ENCODE results near the gene GNL3L. TPM values are rescaled to one million over a fixed set of nuclear protein-coding genes. Genes with fewer than 3 reads are reported as not detected.

The GNL3L gene
- total and polyA plus RNA-seq, 2 donors (not counting 3 experiments of a cell fraction or from before 2014, with no cell fraction given): 20.3 to 48.0 TPM

DNA sequence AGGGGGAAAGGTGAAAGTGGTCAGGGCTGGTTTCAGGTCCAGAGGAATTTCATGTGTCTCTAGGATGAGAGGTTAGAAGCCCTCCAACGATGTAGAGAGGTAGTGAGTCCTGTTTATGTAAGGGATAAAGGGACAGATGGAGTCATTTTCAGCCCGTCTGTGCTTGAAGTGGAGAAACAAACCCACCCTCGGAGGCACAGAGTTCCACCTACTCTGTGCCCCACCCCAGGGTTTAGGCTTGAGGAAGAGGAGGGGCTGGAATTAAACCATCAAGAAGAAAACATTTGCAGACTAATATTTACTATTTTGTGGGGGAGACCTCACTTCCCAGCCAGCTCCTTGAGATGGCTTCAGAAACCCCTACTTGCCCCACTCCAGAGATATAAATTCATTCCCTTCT, 868 bp upstream of the GNL3L start:
- FAIRE-seq (no peak), DNase-seq (ENCODE audit: low read depth, low spot score) (no peak)
- Histone ChIP-seq H3K27me3 (ENCODE audit: control insufficient read depth in 2 of 2, insufficient read depth in 2 of 2, low read length in 2 of 2) (no peaks in the 10 kb centered on the region), H3K4me3 (replicated peaks in 1 of 3; ENCODE audit: insufficient read depth in 1 of 3, low read depth in 1 of 3, low read length in 3 of 3) (peak overlapping the region in 1 of 3 experiments; percentile 57), H3K4me1 (ENCODE audit: control insufficient read depth, extremely low read depth, insufficient read depth, low read length) (peaks cover 10% of the 10 kb centered on the region), H3K36me3 (ENCODE audit: control insufficient read depth in 2 of 2, extremely low read depth in 1 of 2, insufficient read depth in 2 of 2, low read length in 2 of 2) (no peaks in the 10 kb centered on the region), H3K79me2 (ENCODE audit: control insufficient read depth, insufficient read depth, low read length) (peaks cover 35% of the 10 kb centered on the region), H3K27ac (ENCODE audit: insufficient read depth, low read depth, low read length) (peak overlapping the region; percentile 73), H4K20me1 (replicated peaks; ENCODE audit: control insufficient read depth, extremely low read depth, insufficient read depth, low read length) (no peaks in the 10 kb centered on the region), H2AFZ (ENCODE audit: low read depth, low read length) (peak overlapping the region; percentile 64), H3K9me3 (replicated peaks; ENCODE audit: control insufficient read depth, insufficient read depth, low read length) (peaks cover 2% of the 10 kb centered on the region), H3K4me2 (ENCODE audit: insufficient read depth, low read length) (peak overlapping the region; percentile 1), H3K9ac (replicated peaks; ENCODE audit: extremely low read depth, insufficient read depth, low read length) (no peak overlapping the region), H3K9me1 (replicated peaks; ENCODE audit: control insufficient read depth, extremely low read depth, insufficient read depth, low read length) (no peaks in the 10 kb centered on the region)
- BruUV-seq (replicated peaks): no TSS peak
- intact Hi-C loops (cut with micrococcal nuclease): loop anchor here (1.0 kb wide), 2 partner anchors 20 to 47 kb away; no protein-coding TSS in a partner anchor
- POLR2A ChIA-PET: no interaction called here
- TF ChIP-seq, protein P1, sequence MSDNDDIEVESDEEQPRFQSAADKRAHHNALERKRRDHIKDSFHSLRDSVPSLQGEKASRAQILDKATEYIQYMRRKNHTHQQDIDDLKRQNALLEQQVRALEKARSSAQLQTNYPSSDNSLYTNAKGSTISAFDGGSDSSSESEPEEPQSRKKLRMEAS (IDR thresholded peaks at IDR 0.05; ENCODE audit: insufficient read depth, insufficient read length): no peak
- TF ChIP-seq FOS (IDR thresholded peaks at IDR 0.05; ENCODE audit: borderline replicate concordance, insufficient read depth, low read length) (no peak), GATA2 (IDR thresholded peaks at IDR 0.05; ENCODE audit: insufficient read depth, insufficient read length, low read depth, low read length) (no peak), POLR2AphosphoS5 (IDR thresholded peaks at IDR 0.05; ENCODE audit: insufficient read depth, low read depth, low read length) (no peak), EZH2 (IDR thresholded peaks at IDR 0.05; ENCODE audit: borderline replicate concordance, low read depth, low read length, severe bottlenecking) (no peak), MYC (IDR thresholded peaks at IDR 0.05; ENCODE audit: low read depth, low read length) (no peak), JUN (IDR thresholded peaks at IDR 0.05; ENCODE audit: borderline replicate concordance, insufficient read depth, insufficient read length, low read depth) (no peak), POLR2A (IDR thresholded peaks at IDR 0.05; ENCODE audit: low read depth, low read length) (no peak)
- TF ChIP-seq, protein P2, sequence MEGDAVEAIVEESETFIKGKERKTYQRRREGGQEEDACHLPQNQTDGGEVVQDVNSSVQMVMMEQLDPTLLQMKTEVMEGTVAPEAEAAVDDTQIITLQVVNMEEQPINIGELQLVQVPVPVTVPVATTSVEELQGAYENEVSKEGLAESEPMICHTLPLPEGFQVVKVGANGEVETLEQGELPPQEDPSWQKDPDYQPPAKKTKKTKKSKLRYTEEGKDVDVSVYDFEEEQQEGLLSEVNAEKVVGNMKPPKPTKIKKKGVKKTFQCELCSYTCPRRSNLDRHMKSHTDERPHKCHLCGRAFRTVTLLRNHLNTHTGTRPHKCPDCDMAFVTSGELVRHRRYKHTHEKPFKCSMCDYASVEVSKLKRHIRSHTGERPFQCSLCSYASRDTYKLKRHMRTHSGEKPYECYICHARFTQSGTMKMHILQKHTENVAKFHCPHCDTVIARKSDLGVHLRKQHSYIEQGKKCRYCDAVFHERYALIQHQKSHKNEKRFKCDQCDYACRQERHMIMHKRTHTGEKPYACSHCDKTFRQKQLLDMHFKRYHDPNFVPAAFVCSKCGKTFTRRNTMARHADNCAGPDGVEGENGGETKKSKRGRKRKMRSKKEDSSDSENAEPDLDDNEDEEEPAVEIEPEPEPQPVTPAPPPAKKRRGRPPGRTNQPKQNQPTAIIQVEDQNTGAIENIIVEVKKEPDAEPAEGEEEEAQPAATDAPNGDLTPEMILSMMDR (IDR thresholded peaks at IDR 0.05; ENCODE audit: extremely low read depth in 1 of 2, insufficient read depth in 1 of 2, low read depth in 1 of 2, low read length in 2 of 2): no peak
- CTCF ChIA-PET: no interaction called here
- dilution Hi-C loops (cut with MboI; ENCODE audit: extremely low pct_ligation_motif_present, low sequenced_read_pairs): no loop called here
